HG02571 (cell line): ENCODE data around the gene TRIP10.
A peak's percentile ranks its signal among the peaks of the same experiment; 100 is the strongest.
"Not testable (repeated sequence)": the region's sequence is repeated elsewhere in the genome, so short reads cannot be mapped to it uniquely, and the experiment has no call there.

Source experiments
- ATAC-seq: cut with Tn5 transposase; IDR thresholded peaks from one replicate; pipeline ENCODE4 v1.9.1; 2021; ENCODE audit warnings: mild to moderate bottlenecking, moderate library complexity; ENCODE audit not compliant: unreplicated experiment

The TRIP10 gene

GRCh38 chr19:6738787-6739389, 592 bp upstream of the TRIP10 start:
- no peak for ATAC-seq

- no peak for ATAC-seq
These were observed 556 bp downstream of the TRIP10 start for GRCh38 chr19:6739883-6740588.

- ATAC-seq: no peak
These were observed 1.3 kb downstream of the TRIP10 start for GRCh38 chr19:6740589-6741343.

- no peak for ATAC-seq
These were observed 3.6 kb downstream of the TRIP10 start for GRCh38 chr19:6743066-6743465.

- no peak for ATAC-seq
These were observed 4.4 kb downstream of the TRIP10 start for GRCh38 chr19:6743714-6744380.

GRCh38 chr19:6744381-6745301, 5.2 kb downstream of the TRIP10 start:
- ATAC-seq: no peak

- ATAC-seq: no peak
These were observed 6.5 kb downstream of the TRIP10 start for GRCh38 chr19:6745965-6746364.

- not testable (repeated sequence) for ATAC-seq
These were observed 9.1 kb downstream of the TRIP10 start for GRCh38 chr19:6748543-6748942.

- ATAC-seq: no peak
These were observed 10.6 kb downstream of the TRIP10 start for GRCh38 chr19:6750062-6750461.

GRCh38 chr19:6751189-6751588, 11.7 kb downstream of the TRIP10 start:
- ATAC-seq: no peak

GRCh38 chr19:6752256-6753177, 13.0 kb downstream of the TRIP10 start:
- no peak for ATAC-seq

GRCh38 chr19:6753178-6754031, 13.9 kb downstream of the TRIP10 start:
- peak; percentile 71 for ATAC-seq

GRCh38 chr19:6754136-6754535, 14.7 kb downstream of the TRIP10 start:
- ATAC-seq: no peak

- no peak for ATAC-seq
These were observed 15.4 kb downstream of the TRIP10 start for GRCh38 chr19:6754653-6755463.

- no peak for ATAC-seq
These were observed 21.1 kb downstream of the TRIP10 start for GRCh38 chr19:6760606-6761005.

- no peak for ATAC-seq
These were observed 21.7 kb downstream of the TRIP10 start for GRCh38 chr19:6761053-6761676.

GRCh38 chr19:6762253-6762797, 22.8 kb downstream of the TRIP10 start:
- ATAC-seq: not testable (repeated sequence)
